Ishikawa (cell line): ENCODE results near the gene TRH.

Experiments
- CEBPB ChIP-seq: IDR thresholded peaks from 2 replicates; pipeline ENCODE4 v1.6.1; 2012
- CREB1 ChIP-seq: IDR thresholded peaks from 2 replicates; pipeline ENCODE4 v1.6.1; 2012; ENCODE audit warnings: low read depth
- EGR1 ChIP-seq: IDR thresholded peaks from 2 replicates; pipeline ENCODE4 v1.6.1; 2012
- EP300 ChIP-seq: IDR thresholded peaks from 2 replicates; pipeline ENCODE4 v1.6.1; 2012; ENCODE audit warnings: borderline replicate concordance
- FOXM1 ChIP-seq: IDR thresholded peaks from 2 replicates; pipeline ENCODE4 v1.6.1; 2012; ENCODE audit warnings: low read depth, borderline replicate concordance
- MAX ChIP-seq: IDR thresholded peaks from 2 replicates; pipeline ENCODE4 v1.6.1; 2012
- NFIC ChIP-seq: IDR thresholded peaks from 2 replicates; pipeline ENCODE4 v1.6.1; 2012
- RAD21 ChIP-seq: IDR thresholded peaks from 2 replicates; pipeline ENCODE4 v1.6.1; 2012; ENCODE audit warnings: low read depth
- REST ChIP-seq: IDR thresholded peaks from 2 replicates; pipeline ENCODE4 v1.6.1; 2012; ENCODE audit warnings: low read depth, mild to moderate bottlenecking
- TAF1 ChIP-seq: IDR thresholded peaks from 2 replicates; pipeline ENCODE4 v1.6.1; 2012; ENCODE audit warnings: low read depth, mild to moderate bottlenecking
- TCF12 ChIP-seq: IDR thresholded peaks from 2 replicates; pipeline ENCODE4 v1.6.1; 2012; ENCODE audit warnings: low read depth
- TEAD4 ChIP-seq: IDR thresholded peaks from 2 replicates; pipeline ENCODE4 v1.6.1; 2012
- USF1 ChIP-seq: IDR thresholded peaks from 2 replicates; pipeline ENCODE4 v1.6.1; 2012
- YY1 ChIP-seq: IDR thresholded peaks from 2 replicates; pipeline ENCODE4 v1.6.1; 2012; ENCODE audit warnings: low read depth
- ZBTB7A ChIP-seq: IDR thresholded peaks from 2 replicates; pipeline ENCODE4 v1.6.1; 2012; ENCODE audit warnings: low read depth

Gene TRH

GRCh38 chr3:129958755-129959154 is 15.8 kb upstream of the TRH start:
- TF ChIP-seq TAF1 (no peak), RAD21 (no peak), EP300 (no peak), FOXM1 (no peak), CEBPB (no peak)

GRCh38 chr3:129961141-129961541 is 13.4 kb upstream of the TRH start:
- no peak for TF ChIP-seq CREB1
- TF ChIP-seq CEBPB = no peak
- no peak for TF ChIP-seq RAD21
- no peak for TF ChIP-seq ZBTB7A
- no peak for TF ChIP-seq EP300
- TF ChIP-seq TCF12 = no peak
- TF ChIP-seq TAF1 = no peak
- TF ChIP-seq MAX = no peak
- no peak for TF ChIP-seq YY1
- no peak for TF ChIP-seq REST
- TF ChIP-seq TEAD4 = no peak
- TF ChIP-seq EGR1 = no peak
- no peak for TF ChIP-seq NFIC
- TF ChIP-seq FOXM1 = no peak
- TF ChIP-seq USF1 = no peak

- no peak for TF ChIP-seq ZBTB7A
These were observed 11.9 kb upstream of the TRH start for GRCh38 chr3:129962600-129962999.

- TF ChIP-seq USF1 (no peak), CREB1 (no peak), TCF12 (no peak), TEAD4 (no peak), MAX (no peak), CEBPB (no peak), FOXM1 (no peak), REST (no peak), ZBTB7A (no peak), TAF1 (no peak), RAD21 (no peak), EP300 (no peak), EGR1 (no peak)
These were observed 8.6 kb upstream of the TRH start for GRCh38 chr3:129965937-129966336.

- TF ChIP-seq EGR1 = no peak
- TF ChIP-seq MAX = no peak
These were observed 7.6 kb upstream of the TRH start for GRCh38 chr3:129966876-129967275.

GRCh38 chr3:129967761-129968160 is 6.8 kb upstream of the TRH start:
- TF ChIP-seq CEBPB (no peak), ZBTB7A (no peak), NFIC (no peak), MAX (no peak), TEAD4 (no peak), EP300 (no peak), EGR1 (no peak)
